Naive thymus-derived CD4-positive, alpha-beta T cell (primary cell): Measurements from ENCODE around the gene ASIC2. TPM values are rescaled to one million over a fixed set of nuclear protein-coding genes. Genes with fewer than 3 reads are reported as not detected.
"Not testable (repeated sequence)": the region's sequence is repeated elsewhere in the genome, so short reads cannot be mapped to it uniquely, and the experiment has no call there.

Source experiments
- ATAC-seq: fragments of 150-1000 bp; cut with Tn5 transposase; 2 replicates; pipeline ENCODE4 v1.10.0; 2021; ENCODE audit warnings: mild to moderate bottlenecking, moderate library complexity
- CTCF ChIA-PET: fragments of 350-600 bp; sonication (Branson Sonifier 250); formaldehyde crosslinking; loops from one replicate; lab custom pipeline; 2021; ENCODE audit warnings: antibody characterized with exemption; lab: Charles Lee
- POLR2A ChIA-PET: fragments of 350-600 bp; sonication (Branson Sonifier 250); formaldehyde crosslinking; loops from one replicate; lab custom pipeline; 2021; ENCODE audit warnings: antibody characterized with exemption, inconsistent platforms; lab: Charles Lee
- DNase-seq, 9 donors: peaks; one replicate each; pipeline versions ENCODE4 v3.0.0 to v3.0.0-alpha.2; 2020 to 2022; ENCODE audit warnings: mixed read lengths in 1 of 9
- H3K27ac ChIP-seq: one replicate; pipeline ENCODE4 v1.7.0; 2013; ENCODE audit warnings: mild to moderate bottlenecking, low read depth, low read length, moderate library complexity
- H3K27me3 ChIP-seq, 2 donors: one replicate each; pipeline ENCODE4 v1.7.0; 2013; ENCODE audit warnings: low read length in 2 of 2, mild to moderate bottlenecking in 2 of 2, moderate library complexity in 2 of 2; ENCODE audit not compliant: control insufficient read depth in 2 of 2, insufficient read depth in 2 of 2
- H3K36me3 ChIP-seq, 3 experiments: 1 replicate in 2 of 3; 2 replicates in 1 of 3; pipeline ENCODE4 v1.7.0; 2013; ENCODE audit warnings: low read length in 3 of 3, mild to moderate bottlenecking in 3 of 3, moderate library complexity in 1 of 3; ENCODE audit not compliant: insufficient read depth in 3 of 3, control insufficient read depth in 2 of 3
- H3K4me1 ChIP-seq, 2 donors: one replicate each; pipeline ENCODE4 v1.7.0; 2013; ENCODE audit warnings: low read length in 2 of 2, mild to moderate bottlenecking in 2 of 2, moderate library complexity in 1 of 2; ENCODE audit not compliant: control insufficient read depth in 2 of 2, insufficient read depth in 2 of 2
- H3K4me3 ChIP-seq: 2 replicates; pipeline ENCODE4 v1.7.0; 2013; ENCODE audit warnings: mild to moderate bottlenecking, low read length
- H3K9me3 ChIP-seq, 3 experiments: 1 replicate in 2 of 3; 2 replicates in 1 of 3; pipeline ENCODE4 v1.7.0; 2013; ENCODE audit warnings: low read length in 3 of 3; ENCODE audit not compliant: control insufficient read depth in 2 of 3
- H3K27ac Mint-ChIP-seq, 9 donors: one replicate each; pipeline ENCODE4 v1.8.0; 2020 to 2022; ENCODE audit warnings: mixed read lengths in 9 of 9, mild to moderate bottlenecking in 8 of 9, moderate library complexity in 5 of 9, inconsistent platforms in 2 of 9
- H3K27me3 Mint-ChIP-seq, 5 donors: one replicate each; pipeline ENCODE4 v1.8.0; 2021 to 2022; ENCODE audit warnings: mixed read lengths in 5 of 5, mild to moderate bottlenecking in 1 of 5
- H3K36me3 Mint-ChIP-seq, 5 donors: one replicate each; pipeline ENCODE4 v1.8.0; 2020 to 2022; ENCODE audit warnings: mixed read lengths in 5 of 5, mild to moderate bottlenecking in 3 of 5, inconsistent platforms in 1 of 5
- H3K4me1 Mint-ChIP-seq, 7 donors: one replicate each; pipeline ENCODE4 v1.8.0; 2020 to 2022; ENCODE audit warnings: mixed read lengths in 7 of 7, mild to moderate bottlenecking in 3 of 7, inconsistent platforms in 1 of 7
- H3K4me3 Mint-ChIP-seq, 10 donors: one replicate each; pipeline ENCODE4 v1.8.0; 2020 to 2022; ENCODE audit warnings: mild to moderate bottlenecking in 10 of 10, mixed read lengths in 10 of 10, moderate library complexity in 6 of 10, inconsistent platforms in 2 of 10
- H3K9me3 Mint-ChIP-seq, 11 donors: one replicate each; pipeline ENCODE4 v1.8.0; 2020 to 2022; ENCODE audit warnings: mixed read lengths in 11 of 11, mild to moderate bottlenecking in 4 of 11, inconsistent platforms in 1 of 11, moderate library complexity in 1 of 11
- intact Hi-C, 2 donors: fragments of 100-400 bp; cut with micrococcal nuclease; formaldehyde crosslinking; loops; one replicate each; pipeline ENCODE4 v1.15.1; 2023
- polyA plus RNA-seq, 2 donors: library from polyadenylated mRNA; unstranded; fragments of 300-500 nt; fragmentation: Illumina TruSeq; gene quantifications; one replicate each; pipeline ENCODE4 v1.2.3, GENCODE V29; 2021
- total RNA-seq, 6 experiments: library from RNA in 5 of 6; stranded (reverse) in 5 of 6; gene quantifications; 1 replicate in 5 of 6; 2 replicates in 1 of 6; pipeline ENCODE4 v1.2.3 and lab custom pipeline; 2021 to 2026

Gene ASIC2
- total and polyA plus RNA-seq, 7 experiments from 2014 or later = not detected

DNA sequence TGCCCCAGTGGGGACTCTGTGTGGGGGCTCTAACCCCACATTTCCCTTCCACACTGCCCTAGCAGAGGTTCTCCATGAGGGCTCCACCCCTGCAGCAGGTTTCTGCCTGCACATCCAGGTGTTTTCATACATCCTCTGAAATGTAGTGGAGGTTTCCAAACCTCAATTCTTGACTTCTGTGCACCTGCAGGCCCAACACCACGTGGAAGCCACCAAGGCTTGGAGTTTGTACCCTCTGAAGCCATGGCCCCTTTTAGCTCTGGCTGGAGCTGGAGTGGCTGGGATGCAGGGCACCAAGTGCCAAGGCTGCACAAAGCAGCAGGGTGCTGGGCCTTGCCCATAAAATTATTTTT, 305.7 kb downstream of the ASIC2 start:
- peaks cover 9 to 33% (median 30%) of the 10 kb centered on the region in 5 donors for H3K27me3 Mint-ChIP-seq
- POLR2A ChIA-PET, ATAC-seq: not testable (repeated sequence)

DNA sequence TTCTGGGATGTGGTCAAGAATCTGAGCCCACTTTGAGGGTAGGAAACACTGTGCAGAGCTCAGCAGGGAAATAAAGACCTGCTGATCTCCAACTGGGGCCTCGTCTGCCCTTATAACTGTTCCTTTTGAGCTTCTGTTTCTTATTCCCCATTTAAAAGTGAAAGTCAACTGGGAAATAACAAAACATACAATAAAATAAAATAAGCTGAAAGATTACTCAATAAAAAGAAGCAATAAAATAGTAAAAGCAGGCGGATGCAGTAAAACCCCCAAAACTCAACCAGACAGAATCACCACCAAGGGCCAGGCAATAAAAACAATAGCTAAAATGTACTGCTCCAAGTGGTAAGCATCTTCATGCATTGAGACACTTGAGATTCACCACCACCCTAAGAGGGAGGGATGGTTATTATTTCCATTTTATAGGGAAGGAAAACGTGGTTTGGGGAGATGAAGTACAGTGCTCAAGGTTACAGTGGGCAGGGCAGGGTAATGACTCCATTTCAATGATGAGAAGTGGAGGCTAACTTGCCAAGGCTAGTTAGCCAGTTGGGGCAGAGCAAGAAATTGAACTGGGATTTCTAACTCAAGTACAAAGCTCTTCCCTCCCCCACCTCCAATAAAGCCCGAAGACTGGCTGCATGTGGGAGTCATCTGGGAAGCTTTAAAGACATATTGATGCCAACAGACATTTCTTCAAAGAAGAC, 307.9 kb downstream of the ASIC2 start:
- H3K36me3 ChIP-seq = no peaks in the 10 kb centered on the region
- DNase-seq (no peak), ATAC-seq (no peak)
- Mint-ChIP-seq H3K4me1 (no peaks in the 10 kb centered on the region), H3K27me3 (peaks cover 9 to 41% (median 36%) of the 10 kb centered on the region in 5 donors), H3K9me3 (peaks cover 7 to 54% (median 23%) of the 10 kb centered on the region in 11 donors), H3K36me3 (peaks cover 0 to 11% (median 4%) of the 10 kb centered on the region in 5 donors), H3K4me3 (no peak overlapping the region), H3K27ac (no peak overlapping the region)
- intact Hi-C loops = no loop called here
- ChIA-PET CTCF (no interaction called here), POLR2A (no interaction called here)
- H3K4me3 ChIP-seq = no peak overlapping the region
- peaks cover 0 to 11% (median 0%) of the 10 kb centered on the region in 3 experiments for H3K9me3 ChIP-seq
- no peaks in the 10 kb centered on the region for H3K4me1 ChIP-seq
- no peaks in the 10 kb centered on the region for H3K27me3 ChIP-seq
- H3K27ac ChIP-seq = no peak overlapping the region

More for the DNA sequence above, 305.7 kb downstream of the ASIC2 start:
- H3K36me3 Mint-ChIP-seq, H3K27ac ChIP-seq, DNase-seq, H3K4me3 ChIP-seq, H3K9me3 ChIP-seq, H3K4me3 Mint-ChIP-seq, H3K4me1 ChIP-seq, H3K36me3 ChIP-seq, H3K27ac Mint-ChIP-seq, intact Hi-C loops, H3K27me3 ChIP-seq, H3K4me1 Mint-ChIP-seq, CTCF ChIA-PET: not testable (repeated sequence)
- H3K9me3 Mint-ChIP-seq = peaks cover 7 to 37% (median 17%) of the 10 kb centered on the region in 11 donors

DNA sequence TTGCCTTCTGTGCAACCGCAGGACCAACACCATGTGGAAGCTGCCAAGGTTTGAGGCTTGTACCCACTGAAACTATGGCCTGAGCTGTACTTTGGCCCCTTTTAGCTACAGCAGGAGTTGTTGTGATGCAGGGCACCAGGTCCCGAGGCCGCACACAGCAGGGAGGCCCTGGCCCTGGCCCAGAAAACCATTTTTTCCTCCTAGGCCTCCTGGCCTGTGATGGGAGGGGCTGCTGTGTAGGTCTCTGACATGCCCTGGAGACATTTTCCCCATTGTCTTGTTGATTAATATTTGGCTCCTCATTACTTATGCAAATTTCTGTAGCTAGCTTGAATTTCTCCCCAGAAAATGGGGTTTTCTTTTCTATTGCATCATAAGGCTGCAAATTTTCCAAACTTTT, 311.5 kb downstream of the ASIC2 start:
- H3K4me1 ChIP-seq, POLR2A ChIA-PET, H3K27ac Mint-ChIP-seq, H3K27me3 ChIP-seq, intact Hi-C loops, ATAC-seq, H3K36me3 ChIP-seq, DNase-seq, CTCF ChIA-PET, H3K27ac ChIP-seq, H3K4me3 Mint-ChIP-seq, H3K36me3 Mint-ChIP-seq, H3K4me3 ChIP-seq, H3K4me1 Mint-ChIP-seq: not testable (repeated sequence)
- peaks cover 0 to 11% (median 0%) of the 10 kb centered on the region in 3 experiments for H3K9me3 ChIP-seq
- Mint-ChIP-seq H3K27me3 (peaks cover 8 to 44% (median 34%) of the 10 kb centered on the region in 5 donors), H3K9me3 (peaks cover 1 to 33% (median 12%) of the 10 kb centered on the region in 11 donors)

DNA sequence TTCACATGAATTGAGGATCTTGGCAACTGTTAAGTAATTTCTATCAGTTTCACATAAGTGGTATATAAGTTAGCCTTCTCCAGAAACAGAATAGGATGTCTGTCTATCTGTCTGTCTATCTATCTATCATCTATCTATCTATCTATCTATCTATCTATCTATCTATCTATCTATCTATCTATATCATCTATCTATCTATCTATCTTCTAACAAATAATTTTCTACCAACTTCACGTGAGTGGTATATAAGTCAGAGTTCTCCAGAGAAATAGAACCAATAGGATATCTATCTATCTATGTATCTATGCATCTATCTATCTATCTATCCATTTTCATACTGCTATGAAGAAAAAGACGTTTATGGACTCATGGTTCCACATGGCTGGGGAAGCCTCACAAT, 312.9 kb downstream of the ASIC2 start:
- H3K4me3 ChIP-seq = no peak overlapping the region
- intact Hi-C loops = no loop called here
- CTCF ChIA-PET = no interaction called here
- H3K27ac Mint-ChIP-seq = no peak overlapping the region
- no peak overlapping the region for H3K27ac ChIP-seq
- H3K4me1 Mint-ChIP-seq = no peaks in the 10 kb centered on the region
- no peaks in the 10 kb centered on the region for H3K27me3 ChIP-seq
- H3K4me1 ChIP-seq = no peaks in the 10 kb centered on the region
- peaks cover 8 to 44% (median 34%) of the 10 kb centered on the region in 5 donors for H3K27me3 Mint-ChIP-seq
- no peak overlapping the region for H3K4me3 Mint-ChIP-seq
- H3K36me3 Mint-ChIP-seq = peaks cover 0 to 8% (median 0%) of the 10 kb centered on the region in 5 donors
- DNase-seq (no peak), ATAC-seq (no peak)
- no peaks in the 10 kb centered on the region for H3K36me3 ChIP-seq
- peaks cover 1 to 32% (median 12%) of the 10 kb centered on the region in 11 donors for H3K9me3 Mint-ChIP-seq
- peaks cover 0 to 11% (median 0%) of the 10 kb centered on the region in 3 experiments for H3K9me3 ChIP-seq
- POLR2A ChIA-PET = no interaction called here

DNA sequence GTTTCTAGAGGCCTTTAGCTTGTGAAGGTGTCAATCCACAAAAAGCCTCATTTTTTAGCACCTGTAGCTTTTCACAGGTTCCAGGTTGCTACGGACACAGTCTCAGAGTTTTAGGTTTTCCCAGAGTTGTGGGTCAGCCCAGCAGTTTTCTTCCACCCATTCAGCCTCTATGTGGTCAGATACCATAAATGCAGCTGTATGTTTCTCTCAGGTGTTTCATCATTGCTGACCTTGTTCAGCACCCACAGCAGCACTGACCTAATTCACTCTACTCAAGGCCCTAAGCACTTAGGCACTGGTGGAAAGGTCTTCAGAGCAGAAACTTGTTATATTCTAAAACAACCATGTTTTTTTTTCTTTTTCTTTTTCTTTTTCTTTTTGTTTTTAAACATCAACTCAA, 316.5 kb downstream of the ASIC2 start:
- Mint-ChIP-seq H3K36me3 (no peaks in the 10 kb centered on the region), H3K27ac (no peak overlapping the region), H3K9me3 (peaks cover 0 to 9% (median 2%) of the 10 kb centered on the region in 11 donors), H3K4me3 (no peak overlapping the region), H3K4me1 (peaks cover 0 to 3% (median 0%) of the 10 kb centered on the region in 7 donors), H3K27me3 (peaks cover 5 to 16% (median 14%) of the 10 kb centered on the region in 5 donors)
- Histone ChIP-seq H3K27me3 (no peaks in the 10 kb centered on the region), H3K4me1 (no peaks in the 10 kb centered on the region), H3K4me3 (no peak overlapping the region), H3K9me3 (peaks cover 0 to 8% (median 0%) of the 10 kb centered on the region in 3 experiments), H3K27ac (no peak overlapping the region), H3K36me3 (no peaks in the 10 kb centered on the region)
- intact Hi-C loops = no loop called here
- ATAC-seq = no peak
- CTCF ChIA-PET = no interaction called here
- DNase-seq = no peak
- POLR2A ChIA-PET = no interaction called here

DNA sequence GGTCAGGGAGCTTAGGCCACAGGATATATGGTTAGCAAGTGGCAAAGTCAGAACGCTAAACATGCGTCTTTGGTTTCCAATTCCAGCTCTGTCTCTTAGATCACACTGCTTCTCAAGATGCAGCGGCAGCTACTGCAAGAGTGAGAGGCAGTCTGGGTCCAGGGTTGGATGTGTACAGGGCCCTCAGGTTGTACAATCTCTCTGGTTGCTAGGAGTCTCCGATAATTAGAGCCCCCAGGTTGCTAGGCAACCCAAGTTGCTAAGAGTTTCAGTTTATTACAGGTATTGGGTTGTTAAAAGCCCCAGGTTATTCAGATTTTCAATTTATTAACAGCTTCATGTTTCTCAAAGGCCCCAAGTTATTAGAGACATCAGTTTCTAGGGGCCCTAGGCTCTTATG, 317.0 kb downstream of the ASIC2 start:
- Mint-ChIP-seq H3K9me3 (peaks cover 0 to 9% (median 0%) of the 10 kb centered on the region in 11 donors), H3K27ac (no peak overlapping the region), H3K36me3 (no peaks in the 10 kb centered on the region), H3K27me3 (peaks cover 5 to 14% (median 14%) of the 10 kb centered on the region in 5 donors), H3K4me1 (peaks cover 0 to 7% (median 0%) of the 10 kb centered on the region in 7 donors), H3K4me3 (no peak overlapping the region)
- intact Hi-C loops = no loop called here
- no peak for ATAC-seq
- no peaks in the 10 kb centered on the region for H3K36me3 ChIP-seq
- no peaks in the 10 kb centered on the region for H3K27me3 ChIP-seq
- no peak overlapping the region for H3K4me3 ChIP-seq
- H3K9me3 ChIP-seq = peaks cover 0 to 4% (median 0%) of the 10 kb centered on the region in 3 experiments
- H3K4me1 ChIP-seq = no peaks in the 10 kb centered on the region
- CTCF ChIA-PET = no interaction called here
- DNase-seq = no peak
- no peak overlapping the region for H3K27ac ChIP-seq
- POLR2A ChIA-PET = no interaction called here

DNA sequence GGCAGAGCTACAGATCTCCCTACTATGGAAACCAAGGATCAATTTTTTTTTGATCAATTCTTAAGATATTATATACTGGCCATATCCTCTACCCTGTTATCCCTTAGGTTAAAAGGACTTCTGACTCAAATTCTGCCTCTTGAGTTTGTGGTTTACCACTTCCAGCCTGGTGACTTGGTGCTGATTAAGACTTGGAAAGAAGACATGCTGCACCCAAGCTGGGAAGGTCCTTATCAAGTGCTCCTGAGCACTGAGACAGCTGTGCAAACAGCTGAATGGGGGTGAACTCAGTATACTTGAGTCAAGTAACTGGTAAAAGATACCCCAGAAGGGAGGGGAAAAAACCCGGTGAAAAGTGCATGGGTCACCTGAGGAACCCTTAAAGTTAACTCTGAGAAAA, 321.9 kb downstream of the ASIC2 start:
- H3K36me3 ChIP-seq = no peaks in the 10 kb centered on the region
- H3K4me1 ChIP-seq = no peaks in the 10 kb centered on the region
- no peak overlapping the region for H3K27ac ChIP-seq
- H3K36me3 Mint-ChIP-seq = no peaks in the 10 kb centered on the region
- no peak overlapping the region for H3K27ac Mint-ChIP-seq
- intact Hi-C loops = no loop called here
- peaks cover 0 to 13% (median 0%) of the 10 kb centered on the region in 11 donors for H3K9me3 Mint-ChIP-seq
- no peaks in the 10 kb centered on the region for H3K27me3 ChIP-seq
- H3K27me3 Mint-ChIP-seq = peaks cover 0 to 23% (median 9%) of the 10 kb centered on the region in 5 donors
- peak overlapping the region in 1 of 10 donors; percentile 10 for H3K4me3 Mint-ChIP-seq
- peaks cover 0 to 19% (median 0%) of the 10 kb centered on the region in 7 donors for H3K4me1 Mint-ChIP-seq
- POLR2A ChIA-PET = no interaction called here
- H3K9me3 ChIP-seq = no peaks in the 10 kb centered on the region
- DNase-seq (peak in 1 of 9 donors; percentile 27), ATAC-seq (no peak)
- CTCF ChIA-PET = no interaction called here
- H3K4me3 ChIP-seq = no peak overlapping the region
